ENCODE data around the gene SPATA13. TPM values are rescaled to one million over a fixed set of nuclear protein-coding genes. Genes with fewer than 3 reads are reported as not detected.
"Not testable (repeated sequence)": the region's sequence is repeated elsewhere in the genome, so short reads cannot be mapped to it uniquely, and the experiment has no call there.

SPATA13 gene
- total and polyA plus RNA-seq, 4 experiments from 2014 or later = 43.2 to 110 (median 93.4) TPM

DNA sequence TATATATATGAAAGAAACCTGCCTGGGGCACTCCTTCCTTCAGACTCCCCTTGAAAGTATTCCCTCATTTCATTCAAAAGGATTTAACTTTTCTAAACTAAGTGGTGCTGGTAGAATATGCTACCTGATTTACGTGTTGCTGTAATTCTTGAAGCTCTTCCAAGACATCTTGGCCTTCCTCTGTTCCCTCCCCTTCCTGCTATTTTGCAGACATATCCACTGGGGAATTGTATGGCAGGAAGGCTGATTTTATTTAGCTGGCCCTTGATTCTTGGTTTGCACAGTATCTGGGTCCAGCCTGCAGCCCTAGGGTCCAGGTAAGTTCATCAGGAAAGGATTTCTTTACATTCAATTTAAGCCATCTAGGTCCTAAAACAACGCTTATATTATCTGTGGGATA is 148.8 kb downstream of the SPATA13 start, which contains the start of gene C1QTNF9:
C1QTNF9 (plus strand) TSS at position 281 of the 400 bp plus-strand sequence. CDS start 6,424 bp downstream, outside the sequence.
- Mint-ChIP-seq H3K27ac (peak within 1 kb of the TSS in 3 of 7 donors; percentile 25 to 37 (median 25)), H3K36me3 (peaks cover 20 to 21% of the 10 kb centered on the region in 2 donors), H3K4me3 (peak within 1 kb of the TSS in 1 of 8 donors; percentile 25)
- H3K27me3 ChIP-seq (ENCODE audit: insufficient read depth, low read length); H3K27ac ChIP-seq (ENCODE audit: low read depth, low read length); H3K9me3 ChIP-seq (ENCODE audit: control insufficient read depth in 1 of 2, low read length in 2 of 2); POLR2A ChIA-PET (ENCODE audit: partially characterized antibody); H3K4me1 ChIP-seq (ENCODE audit: insufficient read depth, low read length); H3K9me3 Mint-ChIP-seq; H3K4me1 Mint-ChIP-seq; DNase-seq; H3K36me3 ChIP-seq (ENCODE audit: insufficient read depth, low read length); H3K4me3 ChIP-seq (ENCODE audit: low read length in 2 of 2); H3K27me3 Mint-ChIP-seq; CTCF ChIA-PET (ENCODE audit: partially characterized antibody): not testable (repeated sequence)
- intact Hi-C loops (cut with micrococcal nuclease) = loop anchor here (5.0 kb wide), 1 partner anchor 37 kb away; no protein-coding TSS in a partner anchor

DNA sequence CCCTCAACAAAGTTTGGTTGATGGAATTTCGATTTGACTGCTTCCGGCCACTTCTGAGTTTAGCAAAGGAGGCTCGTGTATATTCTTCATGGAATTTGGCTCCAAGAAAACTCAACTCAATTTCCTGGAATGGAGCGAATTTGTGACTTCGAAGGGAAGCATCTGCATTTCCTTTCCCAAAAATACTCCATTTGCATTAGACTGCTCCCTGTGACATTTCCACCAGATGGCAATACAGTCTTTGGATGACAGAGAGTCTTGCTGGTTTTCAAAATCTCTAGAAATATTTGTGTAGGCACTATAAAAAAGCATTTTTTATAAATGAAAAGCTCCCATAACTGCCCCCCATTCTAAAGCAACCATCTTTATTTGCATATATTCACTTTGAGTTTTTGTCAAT is 152.9 kb downstream of the SPATA13 start:
- Histone ChIP-seq H3K4me1 (ENCODE audit: insufficient read depth, low read length) (no peaks in the 10 kb centered on the region), H3K9me3 (ENCODE audit: control insufficient read depth in 1 of 2, low read length in 2 of 2) (no peaks in the 10 kb centered on the region), H3K4me3 (ENCODE audit: low read length in 2 of 2) (no peak overlapping the region), H3K36me3 (ENCODE audit: insufficient read depth, low read length) (no peaks in the 10 kb centered on the region), H3K27me3 (ENCODE audit: insufficient read depth, low read length) (no peaks in the 10 kb centered on the region), H3K27ac (ENCODE audit: low read depth, low read length) (no peak overlapping the region)
- Mint-ChIP-seq H3K4me3 (no peak overlapping the region), H3K4me1 (peaks cover 0 to 3% (median 0%) of the 10 kb centered on the region in 4 donors), H3K27ac (no peak overlapping the region), H3K9me3 (peaks cover 0 to 2% (median 0%) of the 10 kb centered on the region in 8 donors), H3K36me3 (no peaks in the 10 kb centered on the region), H3K27me3 (no peaks in the 10 kb centered on the region)
- no peak for DNase-seq
- POLR2A ChIA-PET (ENCODE audit: partially characterized antibody) = no interaction called here
- intact Hi-C loops (cut with micrococcal nuclease) = no loop called here
- CTCF ChIA-PET (ENCODE audit: partially characterized antibody) = interaction anchor here (0.6 to 2.2 kb wide), 2 partner anchors 85 to 856 kb away, joined by 3 to 4 read pairs; no protein-coding TSS in a partner anchor

DNA sequence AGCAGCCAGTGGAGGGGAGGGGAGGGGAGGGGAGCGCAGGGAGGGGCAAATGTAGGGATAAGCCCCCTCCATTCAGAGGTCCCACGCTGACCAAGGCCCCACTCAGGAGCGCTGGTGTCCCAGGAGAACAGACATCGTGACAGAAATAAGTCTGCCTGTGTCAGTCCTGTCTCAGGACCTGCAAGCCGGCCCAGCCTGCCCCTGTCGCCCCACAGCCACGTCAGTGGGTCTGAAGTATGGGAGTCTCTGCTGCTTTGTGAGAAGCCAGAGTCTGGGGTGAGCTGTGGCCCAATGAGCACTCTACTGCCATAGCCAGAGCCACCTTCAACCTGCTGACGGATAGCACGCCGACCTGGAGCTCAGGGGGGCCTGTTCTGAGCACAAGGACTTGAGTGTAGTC is 157.3 kb downstream of the SPATA13 start:
- H3K9me3 Mint-ChIP-seq; H3K9me3 ChIP-seq (ENCODE audit: control insufficient read depth in 1 of 2, low read length in 2 of 2); H3K4me1 ChIP-seq (ENCODE audit: insufficient read depth, low read length); H3K27me3 ChIP-seq (ENCODE audit: insufficient read depth, low read length); H3K4me3 ChIP-seq (ENCODE audit: low read length in 2 of 2); H3K4me1 Mint-ChIP-seq; intact Hi-C loops (cut with micrococcal nuclease); H3K4me3 Mint-ChIP-seq; POLR2A ChIA-PET (ENCODE audit: partially characterized antibody); H3K36me3 ChIP-seq (ENCODE audit: insufficient read depth, low read length); H3K27ac ChIP-seq (ENCODE audit: low read depth, low read length); CTCF ChIA-PET (ENCODE audit: partially characterized antibody); H3K36me3 Mint-ChIP-seq; DNase-seq; H3K27me3 Mint-ChIP-seq; H3K27ac Mint-ChIP-seq: not testable (repeated sequence)

DNA sequence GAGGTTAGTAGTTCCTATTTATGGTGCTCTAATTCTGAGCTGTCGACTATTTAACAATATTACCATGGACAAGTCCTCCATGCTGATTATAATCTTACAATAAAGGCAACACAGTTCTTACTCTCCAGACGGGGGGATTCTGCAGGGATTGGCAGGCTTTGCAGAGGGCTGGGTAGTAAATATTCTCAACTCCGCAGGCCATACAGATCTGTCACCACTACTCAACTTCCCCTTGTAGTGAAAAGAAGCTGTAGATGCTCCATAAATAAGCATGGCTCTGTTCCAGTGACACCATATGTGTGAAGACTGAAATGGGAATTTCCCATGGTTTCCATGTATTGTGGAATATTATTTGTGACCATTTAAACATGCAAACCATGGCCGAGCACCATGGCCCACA is 158.4 kb downstream of the SPATA13 start:
- CTCF ChIA-PET (ENCODE audit: partially characterized antibody); H3K27me3 ChIP-seq (ENCODE audit: insufficient read depth, low read length); H3K36me3 Mint-ChIP-seq; H3K9me3 ChIP-seq (ENCODE audit: control insufficient read depth in 1 of 2, low read length in 2 of 2); DNase-seq; POLR2A ChIA-PET (ENCODE audit: partially characterized antibody); H3K27ac Mint-ChIP-seq; intact Hi-C loops (cut with micrococcal nuclease); H3K4me1 Mint-ChIP-seq; H3K9me3 Mint-ChIP-seq; H3K27ac ChIP-seq (ENCODE audit: low read depth, low read length); H3K4me3 Mint-ChIP-seq; H3K4me1 ChIP-seq (ENCODE audit: insufficient read depth, low read length); H3K27me3 Mint-ChIP-seq; H3K36me3 ChIP-seq (ENCODE audit: insufficient read depth, low read length); H3K4me3 ChIP-seq (ENCODE audit: low read length in 2 of 2): not testable (repeated sequence)

DNA sequence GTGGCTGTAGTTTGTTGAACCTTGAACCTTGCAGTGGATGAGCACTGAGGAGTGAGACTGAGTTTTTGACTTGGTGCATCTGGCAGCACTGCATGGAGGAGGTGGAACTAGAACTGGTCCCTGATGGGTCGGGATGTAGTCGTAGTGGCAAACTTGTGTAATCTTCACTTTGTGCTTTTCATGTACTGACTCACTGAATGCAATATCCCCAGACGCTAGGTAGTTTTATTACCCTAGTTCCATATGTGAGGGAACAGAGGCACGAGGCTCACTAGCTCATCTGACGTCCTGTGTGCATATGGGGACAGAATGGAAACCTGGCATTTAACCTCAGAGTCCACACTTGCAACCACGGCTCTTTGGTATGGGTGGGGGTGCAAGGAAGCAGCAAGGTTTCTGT is 159.1 kb downstream of the SPATA13 start:
- not testable (repeated sequence) for H3K36me3 Mint-ChIP-seq

DNA sequence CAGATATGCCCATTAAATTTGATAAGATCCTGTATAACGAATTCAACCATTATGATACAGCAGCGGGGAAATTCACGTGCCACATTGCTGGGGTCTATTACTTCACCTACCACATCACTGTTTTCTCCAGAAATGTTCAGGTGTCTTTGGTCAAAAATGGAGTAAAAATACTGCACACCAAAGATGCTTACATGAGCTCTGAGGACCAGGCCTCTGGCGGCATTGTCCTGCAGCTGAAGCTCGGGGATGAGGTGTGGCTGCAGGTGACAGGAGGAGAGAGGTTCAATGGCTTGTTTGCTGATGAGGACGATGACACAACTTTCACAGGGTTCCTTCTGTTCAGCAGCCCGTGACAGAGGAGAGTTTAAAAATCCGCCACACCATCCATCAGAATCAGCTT is 160.9 kb downstream of the SPATA13 start:
- intact Hi-C loops (cut with micrococcal nuclease); CTCF ChIA-PET (ENCODE audit: partially characterized antibody); H3K9me3 Mint-ChIP-seq; POLR2A ChIA-PET (ENCODE audit: partially characterized antibody); DNase-seq; H3K27ac Mint-ChIP-seq; H3K9me3 ChIP-seq (ENCODE audit: control insufficient read depth in 1 of 2, low read length in 2 of 2); H3K36me3 ChIP-seq (ENCODE audit: insufficient read depth, low read length); H3K36me3 Mint-ChIP-seq; H3K27me3 ChIP-seq (ENCODE audit: insufficient read depth, low read length); H3K4me3 ChIP-seq (ENCODE audit: low read length in 2 of 2); H3K27ac ChIP-seq (ENCODE audit: low read depth, low read length); H3K4me1 ChIP-seq (ENCODE audit: insufficient read depth, low read length); H3K4me1 Mint-ChIP-seq; H3K4me3 Mint-ChIP-seq: not testable (repeated sequence)
- peaks cover 14% of the 10 kb centered on the region in 2 donors for H3K27me3 Mint-ChIP-seq

More for the DNA sequence above, 159.1 kb downstream of the SPATA13 start:
- H3K9me3 ChIP-seq (ENCODE audit: control insufficient read depth in 1 of 2, low read length in 2 of 2); POLR2A ChIA-PET (ENCODE audit: partially characterized antibody); H3K4me1 Mint-ChIP-seq; H3K4me3 Mint-ChIP-seq; CTCF ChIA-PET (ENCODE audit: partially characterized antibody); H3K27ac Mint-ChIP-seq; H3K27me3 ChIP-seq (ENCODE audit: insufficient read depth, low read length); H3K4me1 ChIP-seq (ENCODE audit: insufficient read depth, low read length); intact Hi-C loops (cut with micrococcal nuclease); H3K9me3 Mint-ChIP-seq; H3K27me3 Mint-ChIP-seq; H3K4me3 ChIP-seq (ENCODE audit: low read length in 2 of 2); DNase-seq; H3K27ac ChIP-seq (ENCODE audit: low read depth, low read length); H3K36me3 ChIP-seq (ENCODE audit: insufficient read depth, low read length): not testable (repeated sequence)

DNA sequence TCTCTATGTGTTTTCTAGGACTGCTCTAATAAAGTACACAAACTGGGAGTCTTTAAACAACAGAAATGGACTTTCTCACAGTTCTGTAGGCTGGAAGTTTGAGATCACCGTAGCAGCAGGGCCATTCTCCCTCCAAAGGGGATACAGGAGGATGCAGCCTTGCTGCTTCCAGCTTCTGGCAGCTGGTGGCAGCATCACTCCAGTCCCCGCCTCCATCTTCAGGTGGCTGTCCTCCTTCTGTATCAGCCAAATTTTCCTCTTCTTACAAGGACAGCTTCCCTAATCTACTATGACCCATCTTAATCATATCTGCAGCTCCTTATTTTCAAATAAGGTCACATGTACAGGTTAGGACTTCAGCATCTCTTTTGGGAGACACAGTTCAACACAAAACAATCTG is 161.9 kb downstream of the SPATA13 start:
- H3K4me3 Mint-ChIP-seq; H3K27ac ChIP-seq (ENCODE audit: low read depth, low read length); H3K4me1 ChIP-seq (ENCODE audit: insufficient read depth, low read length); POLR2A ChIA-PET (ENCODE audit: partially characterized antibody); H3K4me1 Mint-ChIP-seq; H3K9me3 Mint-ChIP-seq; H3K36me3 Mint-ChIP-seq; H3K36me3 ChIP-seq (ENCODE audit: insufficient read depth, low read length); H3K27me3 ChIP-seq (ENCODE audit: insufficient read depth, low read length); DNase-seq; CTCF ChIA-PET (ENCODE audit: partially characterized antibody); H3K27ac Mint-ChIP-seq; H3K9me3 ChIP-seq (ENCODE audit: control insufficient read depth in 1 of 2, low read length in 2 of 2); H3K4me3 ChIP-seq (ENCODE audit: low read length in 2 of 2); intact Hi-C loops (cut with micrococcal nuclease): not testable (repeated sequence)
- peaks cover 18% of the 10 kb centered on the region in 2 donors for H3K27me3 Mint-ChIP-seq

Data from CD4-positive, alpha-beta memory T cell (primary cell).